ENCODE results near the gene COIL.

- TF ChIP-seq RAD21 (IDR thresholded peaks at IDR 0.05) (no peak), SP1 (IDR thresholded peaks at IDR 0.05) (no peak), RXRA (IDR thresholded peaks at IDR 0.05) (no peak), YY1 (IDR thresholded peaks at IDR 0.05) (no peak), FOXA1 (IDR thresholded peaks at IDR 0.05) (no peak), EGR1 (IDR thresholded peaks at IDR 0.05; ENCODE audit: low read depth in 2 of 2) (no peak), GABPA (IDR thresholded peaks at IDR 0.05 in 1 of 2, conservative IDR thresholded peaks at IDR 0.05 in 1 of 2) (no peak), ZBTB33 (IDR thresholded peaks at IDR 0.05) (no peak), JUND (IDR thresholded peaks at IDR 0.05) (no peak)
- TF ChIP-seq, protein P1, sequence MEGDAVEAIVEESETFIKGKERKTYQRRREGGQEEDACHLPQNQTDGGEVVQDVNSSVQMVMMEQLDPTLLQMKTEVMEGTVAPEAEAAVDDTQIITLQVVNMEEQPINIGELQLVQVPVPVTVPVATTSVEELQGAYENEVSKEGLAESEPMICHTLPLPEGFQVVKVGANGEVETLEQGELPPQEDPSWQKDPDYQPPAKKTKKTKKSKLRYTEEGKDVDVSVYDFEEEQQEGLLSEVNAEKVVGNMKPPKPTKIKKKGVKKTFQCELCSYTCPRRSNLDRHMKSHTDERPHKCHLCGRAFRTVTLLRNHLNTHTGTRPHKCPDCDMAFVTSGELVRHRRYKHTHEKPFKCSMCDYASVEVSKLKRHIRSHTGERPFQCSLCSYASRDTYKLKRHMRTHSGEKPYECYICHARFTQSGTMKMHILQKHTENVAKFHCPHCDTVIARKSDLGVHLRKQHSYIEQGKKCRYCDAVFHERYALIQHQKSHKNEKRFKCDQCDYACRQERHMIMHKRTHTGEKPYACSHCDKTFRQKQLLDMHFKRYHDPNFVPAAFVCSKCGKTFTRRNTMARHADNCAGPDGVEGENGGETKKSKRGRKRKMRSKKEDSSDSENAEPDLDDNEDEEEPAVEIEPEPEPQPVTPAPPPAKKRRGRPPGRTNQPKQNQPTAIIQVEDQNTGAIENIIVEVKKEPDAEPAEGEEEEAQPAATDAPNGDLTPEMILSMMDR (IDR thresholded peaks at IDR 0.05; ENCODE audit: low read depth, low read length, missing input control): no peak
- TF ChIP-seq, protein P2, sequence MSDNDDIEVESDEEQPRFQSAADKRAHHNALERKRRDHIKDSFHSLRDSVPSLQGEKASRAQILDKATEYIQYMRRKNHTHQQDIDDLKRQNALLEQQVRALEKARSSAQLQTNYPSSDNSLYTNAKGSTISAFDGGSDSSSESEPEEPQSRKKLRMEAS (IDR thresholded peaks at IDR 0.05): no peak
These were observed 18.2 kb upstream of the COIL start for GRCh38 chr17:56979091-56979480.
